Caco-2 (cell line): ENCODE measurements around the gene DCPS. TPM values are rescaled to one million over a fixed set of nuclear protein-coding genes. Genes with fewer than 3 reads are reported as not detected.
"Not testable (repeated sequence)": the region's sequence is repeated elsewhere in the genome, so short reads cannot be mapped to it uniquely, and the experiment has no call there.

Experiments
- BruUV-seq: library from RNA; stranded (reverse); fragments of 400-500 nt; replicated peaks from 2 replicates; lab custom pipeline; 2021; lab: Mats Ljungman, UMichigan
- CTCF ChIA-PET: fragments of 300-600 bp; sonication (Branson Sonifier 250); formaldehyde crosslinking; loops from one replicate; lab custom pipeline; 2022; ENCODE audit warnings: antibody characterized with exemption; lab: Charles Lee
- POLR2A ChIA-PET: fragments of 300-600 bp; sonication (Branson Sonifier 250); formaldehyde crosslinking; loops from one replicate; lab custom pipeline; 2022; ENCODE audit warnings: antibody characterized with exemption; lab: Charles Lee
- DNase-seq, 2 experiments: peaks; one replicate each; pipeline versions ENCODE4 v3.0.0 to v3.0.0-alpha.2; 2020 to 2022
- H3K27me3 ChIP-seq: replicated peaks from 2 replicates; pipeline ENCODE4 v1.6.0; 2011; ENCODE audit warnings: low read length; ENCODE audit not compliant: control insufficient read depth, insufficient read depth
- H3K36me3 ChIP-seq: 2 replicates; pipeline ENCODE4 v1.5.1; 2011; ENCODE audit warnings: low read length; ENCODE audit not compliant: control insufficient read depth, insufficient read depth
- H3K4me1 ChIP-seq: fragments of 250-450 bp; sonication (Bioruptor Pico); 2 replicates; pipeline ENCODE4 v1.5.1; 2020; ENCODE audit warnings: mild to moderate bottlenecking
- H3K4me3 ChIP-seq: 2 replicates; pipeline ENCODE4 v1.5.1; 2011; ENCODE audit warnings: low read depth, mild to moderate bottlenecking, control low read depth, low read length
- H3K9me3 ChIP-seq: fragments of 250-450 bp; sonication (Bioruptor Pico); 2 replicates; pipeline ENCODE4 v1.5.1; 2020; ENCODE audit warnings: mild to moderate bottlenecking, moderate library complexity
- H3K27ac Mint-ChIP-seq: one replicate; pipeline ENCODE4 v1.8.0; 2022; ENCODE audit warnings: mixed read lengths; ENCODE audit not compliant: unreplicated experiment
- H3K27me3 Mint-ChIP-seq: one replicate; pipeline ENCODE4 v1.8.0; 2022; ENCODE audit warnings: mixed read lengths; ENCODE audit not compliant: insufficient read depth, unreplicated experiment
- H3K36me3 Mint-ChIP-seq: one replicate; pipeline ENCODE4 v1.8.0; 2022; ENCODE audit warnings: mild to moderate bottlenecking, mixed read lengths; ENCODE audit not compliant: insufficient read depth, unreplicated experiment
- H3K4me1 Mint-ChIP-seq: one replicate; pipeline ENCODE4 v1.8.0; 2022; ENCODE audit warnings: low read depth, mixed read lengths; ENCODE audit not compliant: unreplicated experiment
- H3K4me3 Mint-ChIP-seq: one replicate; pipeline ENCODE4 v1.8.0; 2022; ENCODE audit warnings: mild to moderate bottlenecking, moderate library complexity, mixed read lengths; ENCODE audit not compliant: unreplicated experiment
- H3K9me3 Mint-ChIP-seq: one replicate; pipeline ENCODE4 v1.8.0; 2022; ENCODE audit warnings: mixed read lengths; ENCODE audit not compliant: unreplicated experiment
- CTCF ChIP-seq, 2 experiments: fragments of 200-600 bp in 1 of 2; IDR thresholded peaks; 1 replicate in 1 of 2; 2 replicates in 1 of 2; pipeline versions ENCODE4 v1.5.1 to v1.8.0; 2011 to 2022; ENCODE audit warnings: antibody characterized with exemption in 1 of 2, control low read depth in 1 of 2, inconsistent platforms in 1 of 2, low read depth in 1 of 2, low read length in 1 of 2, mild to moderate bottlenecking in 1 of 2, moderate library complexity in 1 of 2; ENCODE audit not compliant: insufficient read depth in 1 of 2, severe bottlenecking in 1 of 2, unreplicated experiment in 1 of 2
- intact Hi-C: fragments of 100-400 bp; cut with micrococcal nuclease; formaldehyde crosslinking; loops from one replicate; pipeline ENCODE4 v1.10.0; 2022; ENCODE audit not compliant: unreplicated experiment
- total RNA-seq: library from RNA; stranded (reverse); gene quantifications from 2 replicates; pipeline ENCODE4 v1.2.3, GENCODE V29; 2022

Gene DCPS
- total RNA-seq, 1 experiment from 2014 or later = 40.4 TPM

- no peak overlapping the region for H3K27ac Mint-ChIP-seq
- H3K4me3 ChIP-seq = no peak overlapping the region
- no peaks in the 10 kb centered on the region for H3K4me1 ChIP-seq
- ChIA-PET CTCF (no interaction called here), POLR2A (no interaction called here)
- peaks cover 7% of the 10 kb centered on the region for H3K4me1 Mint-ChIP-seq
- no peaks in the 10 kb centered on the region for H3K27me3 Mint-ChIP-seq
- H3K4me3 Mint-ChIP-seq = no peak overlapping the region
- no peaks in the 10 kb centered on the region for H3K9me3 Mint-ChIP-seq
- no peaks in the 10 kb centered on the region for H3K27me3 ChIP-seq
- intact Hi-C loops = no loop called here
- H3K36me3 ChIP-seq = no peaks in the 10 kb centered on the region
- BruUV-seq = no TSS peak
- H3K9me3 ChIP-seq = no peaks in the 10 kb centered on the region
- TF ChIP-seq CTCF (IDR thresholded peaks at IDR 0.05; ENCODE audit: insufficient read depth in 1 of 2, low read depth in 1 of 2, low read length in 1 of 2, severe bottlenecking in 1 of 2, unreplicated experiment in 1 of 2) = no peak
- no peak for DNase-seq
- H3K36me3 Mint-ChIP-seq = no peaks in the 10 kb centered on the region
Observed at GRCh38 chr11:126375726-126376125, 71.9 kb downstream of the DCPS start.

GRCh38 chr11:126378763-126379162 lies 74.9 kb downstream of the DCPS start:
- no peaks in the 10 kb centered on the region for H3K4me1 Mint-ChIP-seq
- Histone ChIP-seq H3K9me3 (no peaks in the 10 kb centered on the region), H3K4me1 (peaks cover 12% of the 10 kb centered on the region; the same call in 1 of the 2 replicates), H3K4me3 (no peak overlapping the region), H3K36me3 (no peaks in the 10 kb centered on the region), H3K27me3 (no peaks in the 10 kb centered on the region)
- H3K36me3 Mint-ChIP-seq = no peaks in the 10 kb centered on the region
- POLR2A ChIA-PET = no interaction called here
- no peak overlapping the region for H3K4me3 Mint-ChIP-seq
- CTCF ChIA-PET = no interaction called here
- H3K27me3 Mint-ChIP-seq = no peaks in the 10 kb centered on the region
- intact Hi-C loops = no loop called here
- no peak overlapping the region for H3K27ac Mint-ChIP-seq
- no peaks in the 10 kb centered on the region for H3K9me3 Mint-ChIP-seq
- no TSS peak for BruUV-seq
- no peak for DNase-seq
- no peak for TF ChIP-seq CTCF (IDR thresholded peaks at IDR 0.05; ENCODE audit: insufficient read depth in 1 of 2, low read depth in 1 of 2, low read length in 1 of 2, severe bottlenecking in 1 of 2, unreplicated experiment in 1 of 2)

GRCh38 chr11:126380909-126381308 lies 77.0 kb downstream of the DCPS start:
- Mint-ChIP-seq H3K27ac (no peak overlapping the region), H3K9me3 (no peaks in the 10 kb centered on the region), H3K27me3 (no peaks in the 10 kb centered on the region), H3K36me3 (no peaks in the 10 kb centered on the region), H3K4me3 (no peak overlapping the region), H3K4me1 (no peaks in the 10 kb centered on the region)
- CTCF ChIA-PET = no interaction called here
- no peak for TF ChIP-seq CTCF (IDR thresholded peaks at IDR 0.05; ENCODE audit: insufficient read depth in 1 of 2, low read depth in 1 of 2, low read length in 1 of 2, severe bottlenecking in 1 of 2, unreplicated experiment in 1 of 2)
- no peak for DNase-seq
- H3K27me3 ChIP-seq = no peaks in the 10 kb centered on the region
- no peaks in the 10 kb centered on the region for H3K9me3 ChIP-seq
- H3K36me3 ChIP-seq = no peaks in the 10 kb centered on the region
- no peak overlapping the region for H3K4me3 ChIP-seq
- POLR2A ChIA-PET = no interaction called here
- intact Hi-C loops = no loop called here
- no TSS peak for BruUV-seq
- peaks cover 12% of the 10 kb centered on the region; the same call in 1 of the 2 replicates for H3K4me1 ChIP-seq

- H3K9me3 ChIP-seq, POLR2A ChIA-PET, BruUV-seq, H3K4me3 Mint-ChIP-seq, H3K27me3 Mint-ChIP-seq, H3K36me3 Mint-ChIP-seq, H3K4me3 ChIP-seq, H3K27ac Mint-ChIP-seq, H3K4me1 Mint-ChIP-seq, DNase-seq, intact Hi-C loops, CTCF ChIA-PET, H3K9me3 Mint-ChIP-seq, H3K27me3 ChIP-seq, H3K36me3 ChIP-seq: not testable (repeated sequence)
- peaks cover 12% of the 10 kb centered on the region; the same call in 1 of the 2 replicates for H3K4me1 ChIP-seq
Observed at GRCh38 chr11:126381960-126382359, 78.1 kb downstream of the DCPS start.

GRCh38 chr11:126382641-126383040 lies 78.8 kb downstream of the DCPS start:
- H3K9me3 ChIP-seq, H3K27me3 Mint-ChIP-seq, H3K9me3 Mint-ChIP-seq, BruUV-seq, POLR2A ChIA-PET, H3K4me1 Mint-ChIP-seq, H3K4me3 ChIP-seq, H3K27ac Mint-ChIP-seq, H3K36me3 Mint-ChIP-seq, H3K27me3 ChIP-seq, H3K36me3 ChIP-seq, intact Hi-C loops, CTCF ChIA-PET: not testable (repeated sequence)
- H3K4me1 ChIP-seq = peaks cover 12% of the 10 kb centered on the region; the same call in 1 of the 2 replicates
- H3K4me3 Mint-ChIP-seq = peak overlapping the region; percentile 22
- peak; percentile 37 to 67 for DNase-seq
